Measurements from ENCODE around the gene PRRG2.

The PRRG2 gene

DNA sequence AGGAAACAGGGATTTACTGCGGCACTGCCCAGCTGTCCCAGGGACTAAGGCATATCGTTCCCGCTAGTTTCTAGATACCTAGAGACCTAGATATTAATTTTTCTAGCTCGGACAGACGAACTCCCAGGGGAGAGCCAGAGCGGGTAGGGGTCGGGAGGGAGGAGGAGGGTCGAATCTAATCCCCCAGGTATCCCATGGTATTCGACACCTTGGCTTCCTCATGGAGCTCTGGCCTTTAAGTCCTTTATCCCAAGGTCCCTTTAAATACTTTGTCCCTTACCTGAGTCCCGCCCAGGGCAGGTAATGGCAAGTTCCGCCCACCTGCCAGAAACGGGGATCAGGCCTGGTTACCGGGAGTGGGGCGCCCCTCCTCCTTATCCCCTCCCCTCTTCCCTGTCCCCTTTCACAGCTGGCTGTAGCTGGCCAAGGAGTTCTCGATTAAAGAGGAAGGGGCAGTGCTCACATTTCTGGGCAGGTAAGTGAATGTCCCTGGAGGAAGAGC, at the start of gene PRRG2:
PRRG2 (plus strand) TSS at position 310 of the 502 bp plus-strand sequence. CDS start 1,904 bp downstream, outside the sequence.
- in situ Hi-C loops (cut with MboI; ENCODE audit: low sequenced_read_pairs) = no loop called here

DNA sequence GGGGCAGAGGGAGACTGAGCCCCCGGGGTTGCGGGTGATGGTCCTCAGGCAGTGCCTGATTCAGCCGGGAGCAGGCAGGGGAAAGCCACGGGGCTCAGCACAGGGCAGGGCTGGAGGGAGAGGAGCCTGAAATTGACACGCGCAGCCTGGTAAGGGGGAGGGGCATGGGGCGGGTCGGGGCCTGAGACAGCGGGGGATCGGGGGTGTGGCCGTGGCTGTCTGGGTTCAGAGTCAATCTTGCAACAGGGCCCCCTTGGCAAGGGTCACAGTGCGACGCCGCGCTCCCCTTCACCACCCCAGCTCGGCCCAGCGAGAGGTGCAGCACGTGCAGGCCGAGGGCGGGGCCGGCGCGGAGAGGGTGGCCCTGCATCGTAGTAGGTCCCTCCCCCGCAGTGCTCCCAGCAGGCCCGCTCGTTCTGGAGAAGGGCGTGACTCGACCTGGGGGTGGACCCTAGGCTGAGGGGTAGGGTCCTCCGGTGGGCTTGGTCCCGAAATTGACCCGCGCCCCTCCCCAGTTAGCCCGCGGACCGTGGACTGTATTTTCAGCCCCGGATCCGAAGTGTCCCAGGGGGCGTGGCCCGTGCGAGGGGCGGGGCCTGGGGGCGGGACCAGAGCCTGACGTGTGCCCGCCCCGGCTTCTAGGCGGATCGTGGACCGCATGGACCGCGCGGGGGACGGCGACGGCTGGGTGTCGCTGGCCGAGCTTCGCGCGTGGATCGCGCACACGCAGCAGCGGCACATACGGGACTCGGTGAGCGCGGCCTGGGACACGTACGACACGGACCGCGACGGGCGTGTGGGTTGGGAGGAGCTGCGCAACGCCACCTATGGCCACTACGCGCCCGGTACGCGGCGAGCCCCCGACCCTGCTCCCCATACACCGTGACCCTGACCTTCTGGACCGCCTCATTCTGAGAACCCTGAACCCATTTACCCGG, 47.3 kb upstream of the PRRG2 start:
- in situ Hi-C loops (cut with MboI; ENCODE audit: low sequenced_read_pairs) = no loop called here

DNA sequence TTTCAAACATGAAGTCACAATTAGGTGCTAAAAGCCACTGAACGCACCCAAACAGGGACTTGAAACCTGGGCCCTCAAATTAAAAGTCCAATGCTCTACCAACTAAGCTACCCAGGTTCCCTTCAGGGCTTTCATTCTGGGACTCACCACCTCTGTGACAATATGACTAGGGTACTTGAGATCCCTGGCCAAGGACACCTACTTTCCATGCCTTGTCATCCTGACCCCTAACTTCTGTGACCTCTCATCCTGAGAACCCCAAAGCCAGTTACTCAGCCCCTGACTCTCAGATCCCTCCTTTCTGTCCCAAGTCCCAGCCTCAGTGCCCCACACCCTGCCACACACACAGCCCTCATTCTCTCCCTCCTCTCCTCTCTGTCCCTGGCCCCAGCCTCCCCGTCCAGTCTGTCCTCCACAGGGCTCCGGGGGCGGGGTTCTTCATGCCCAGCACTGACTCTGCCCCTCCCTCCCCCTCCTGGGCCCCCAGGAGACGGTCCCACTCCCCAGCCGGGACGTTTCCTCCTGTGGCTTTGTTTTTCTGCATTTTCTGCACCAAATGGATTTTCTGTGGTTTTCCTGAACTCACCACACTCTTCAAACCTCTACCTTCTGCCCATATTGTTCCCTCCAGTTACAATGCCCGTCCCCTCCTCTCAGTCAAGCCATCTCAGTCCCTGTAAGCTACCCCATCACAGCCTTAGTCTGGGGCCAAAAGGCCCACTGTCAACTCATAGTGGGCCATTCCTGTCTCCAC, 46.3 kb upstream of the PRRG2 start:
- in situ Hi-C loops (cut with MboI; ENCODE audit: low sequenced_read_pairs) = no loop called here

GRCh38 chr19:49536921-49537462, 44.1 kb upstream of the PRRG2 start:
- in situ Hi-C loops (cut with MboI; ENCODE audit: low sequenced_read_pairs) = no loop called here

GRCh38 chr19:49538643-49539042, 42.5 kb upstream of the PRRG2 start:
- in situ Hi-C loops (cut with MboI; ENCODE audit: low sequenced_read_pairs) = no loop called here

- in situ Hi-C loops (cut with MboI; ENCODE audit: low sequenced_read_pairs) = no loop called here
These were observed 41.7 kb upstream of the PRRG2 start for GRCh38 chr19:49539192-49539952.

- in situ Hi-C loops (cut with MboI; ENCODE audit: low sequenced_read_pairs) = loop anchor here (5.0 kb wide), 1 partner anchor 35 kb away; no protein-coding TSS in a partner anchor
These were observed 39.2 kb upstream of the PRRG2 start for GRCh38 chr19:49541914-49542313.

DNA sequence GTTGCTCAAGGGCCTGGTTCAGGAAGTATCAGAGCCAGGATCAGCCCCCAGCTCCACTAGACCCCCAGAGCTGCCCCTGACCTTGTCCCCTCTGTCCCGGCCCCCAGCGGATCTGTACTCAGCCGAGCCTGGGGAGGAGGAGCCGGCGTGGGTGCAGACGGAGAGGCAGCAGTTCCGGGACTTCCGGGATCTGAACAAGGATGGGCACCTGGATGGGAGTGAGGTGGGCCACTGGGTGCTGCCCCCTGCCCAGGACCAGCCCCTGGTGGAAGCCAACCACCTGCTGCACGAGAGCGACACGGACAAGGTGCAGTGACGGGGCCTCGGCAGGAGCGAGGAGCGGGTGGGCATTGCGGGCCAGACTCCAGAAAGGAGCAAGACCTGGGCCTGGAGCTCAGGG, 38.7 kb upstream of the PRRG2 start:
- in situ Hi-C loops (cut with MboI; ENCODE audit: low sequenced_read_pairs) = loop anchor here (5.0 kb wide), 1 partner anchor 35 kb away; no protein-coding TSS in a partner anchor

GRCh38 chr19:49543032-49543431, 38.1 kb upstream of the PRRG2 start:
- in situ Hi-C loops (cut with MboI; ENCODE audit: low sequenced_read_pairs) = loop anchor here (5.0 kb wide), 1 partner anchor 36 kb away; no protein-coding TSS in a partner anchor

- in situ Hi-C loops (cut with MboI; ENCODE audit: low sequenced_read_pairs) = loop anchor here (5.0 kb wide), 1 partner anchor 37 kb away; no protein-coding TSS in a partner anchor
These were observed 37.0 kb upstream of the PRRG2 start for GRCh38 chr19:49544154-49544553.

DNA sequence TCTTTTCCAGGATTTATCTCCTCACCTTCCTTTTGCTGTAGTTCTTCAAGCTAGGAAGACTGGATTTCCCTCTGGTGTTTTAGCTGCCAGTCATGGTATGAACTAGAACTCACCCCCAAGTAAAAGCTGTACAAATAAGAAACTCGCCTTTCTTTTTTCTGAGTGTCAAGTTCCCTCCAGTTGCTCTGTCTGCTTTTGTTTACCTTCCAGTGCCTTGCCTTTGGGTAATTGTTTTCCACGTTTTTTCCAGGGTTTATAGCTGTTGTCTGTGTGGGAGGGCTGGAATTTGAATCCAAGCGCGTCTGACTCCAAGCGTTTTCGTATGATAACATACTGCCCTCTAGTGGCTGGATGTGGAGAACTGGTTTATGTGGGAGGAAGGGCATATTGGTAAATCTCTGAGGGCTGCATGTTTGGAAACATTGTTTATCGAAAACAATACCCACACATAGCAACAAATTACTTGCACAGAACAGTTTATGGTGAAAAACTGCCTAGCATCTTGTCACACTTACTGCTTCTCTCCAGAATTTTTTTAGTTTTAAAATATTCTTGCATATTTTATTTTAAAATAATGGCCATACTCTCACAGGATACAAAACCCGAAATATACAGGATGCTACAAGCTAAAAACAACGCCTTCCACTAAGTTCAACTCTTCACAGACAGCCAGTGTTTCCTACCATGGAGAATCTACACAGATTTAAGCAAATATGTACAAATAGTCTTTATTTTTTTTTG, 34.1 kb upstream of the PRRG2 start:
- in situ Hi-C loops (cut with MboI; ENCODE audit: low sequenced_read_pairs) = no loop called here

DNA sequence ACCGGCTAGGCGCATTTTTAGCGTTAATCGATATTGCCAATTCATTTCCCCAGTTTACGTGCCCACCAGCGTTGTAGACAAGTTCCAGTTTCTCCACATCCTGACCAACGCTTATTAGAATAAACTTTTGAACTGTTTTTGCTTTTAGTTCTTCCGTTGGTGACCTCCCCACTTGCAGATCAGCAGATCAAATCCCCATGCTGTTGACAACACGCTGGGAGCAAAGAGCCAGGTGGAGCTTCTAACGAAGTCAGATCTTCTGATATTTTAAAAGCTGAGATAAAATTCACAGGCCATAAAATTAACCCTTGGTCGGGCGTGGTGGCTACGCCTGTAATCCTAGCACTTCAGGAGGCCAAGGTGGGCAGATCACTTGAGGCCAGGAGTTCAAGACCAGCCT, 32.1 kb upstream of the PRRG2 start:
- in situ Hi-C loops (cut with MboI; ENCODE audit: low sequenced_read_pairs) = no loop called here

DNA sequence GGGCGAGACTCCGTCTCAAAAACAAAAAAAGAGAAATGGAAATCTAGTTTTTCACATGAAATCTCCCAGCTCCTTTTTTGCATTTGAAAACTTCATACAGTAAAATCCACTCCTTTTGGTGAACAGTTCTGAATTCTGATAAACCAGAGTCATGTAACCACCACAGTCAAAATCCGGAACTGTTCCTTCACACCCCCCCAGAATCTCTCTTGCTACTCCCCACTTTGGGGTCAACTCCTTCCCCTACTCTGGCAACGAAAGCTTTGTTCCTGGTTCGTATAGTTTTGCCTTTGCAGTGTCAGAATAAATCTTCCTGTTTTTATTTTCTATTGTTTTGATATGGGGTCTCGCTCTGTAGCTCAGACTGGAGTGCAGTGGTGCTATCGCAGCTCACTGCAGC, 29.6 kb upstream of the PRRG2 start:
- in situ Hi-C loops (cut with MboI; ENCODE audit: low sequenced_read_pairs) = no loop called here

- in situ Hi-C loops (cut with MboI; ENCODE audit: low sequenced_read_pairs) = no loop called here
These were observed 28.4 kb upstream of the PRRG2 start for GRCh38 chr19:49552749-49553148.

DNA sequence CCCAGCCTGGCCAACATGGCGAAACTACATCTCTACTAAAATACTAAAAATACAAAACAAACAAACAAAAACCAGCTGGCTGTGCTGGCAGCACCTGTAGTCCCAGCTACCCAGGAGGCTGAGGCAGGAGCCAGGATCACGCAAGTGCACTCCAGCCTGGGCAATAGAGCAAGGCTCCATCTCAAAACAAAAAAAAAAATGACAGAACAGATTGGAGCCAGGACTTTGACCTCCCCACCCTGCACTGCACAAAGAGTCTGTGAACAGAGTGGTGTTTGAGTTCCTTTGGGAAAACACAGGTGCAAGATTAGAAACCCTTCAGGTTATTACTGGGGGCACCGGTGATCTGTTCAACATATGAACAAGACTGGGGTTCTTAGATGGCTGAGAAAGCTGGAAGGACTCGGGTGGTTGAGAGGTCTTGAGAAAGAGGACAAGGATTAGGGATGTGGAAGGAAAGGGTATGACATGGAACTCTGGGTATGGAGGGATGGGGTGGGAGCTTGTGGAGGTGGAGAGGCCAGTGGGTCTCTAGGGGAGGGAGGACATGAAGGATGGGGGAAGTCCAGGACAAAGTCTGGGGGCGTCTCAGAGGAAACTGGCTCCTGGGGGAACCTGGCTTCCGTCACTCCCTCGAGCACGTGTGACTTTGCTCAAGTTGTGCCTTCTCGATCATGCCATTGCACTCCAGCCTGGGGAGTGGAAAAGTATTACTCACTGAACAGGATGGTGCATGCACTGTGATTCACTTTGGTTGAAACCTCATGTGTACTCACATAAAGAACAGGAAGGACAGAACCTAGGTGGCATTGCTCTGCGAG, 27.5 kb upstream of the PRRG2 start:
- in situ Hi-C loops (cut with MboI; ENCODE audit: low sequenced_read_pairs) = no loop called here

GRCh38 chr19:49554701-49555181, 26.4 kb upstream of the PRRG2 start:
- in situ Hi-C loops (cut with MboI; ENCODE audit: low sequenced_read_pairs) = no loop called here

DNA sequence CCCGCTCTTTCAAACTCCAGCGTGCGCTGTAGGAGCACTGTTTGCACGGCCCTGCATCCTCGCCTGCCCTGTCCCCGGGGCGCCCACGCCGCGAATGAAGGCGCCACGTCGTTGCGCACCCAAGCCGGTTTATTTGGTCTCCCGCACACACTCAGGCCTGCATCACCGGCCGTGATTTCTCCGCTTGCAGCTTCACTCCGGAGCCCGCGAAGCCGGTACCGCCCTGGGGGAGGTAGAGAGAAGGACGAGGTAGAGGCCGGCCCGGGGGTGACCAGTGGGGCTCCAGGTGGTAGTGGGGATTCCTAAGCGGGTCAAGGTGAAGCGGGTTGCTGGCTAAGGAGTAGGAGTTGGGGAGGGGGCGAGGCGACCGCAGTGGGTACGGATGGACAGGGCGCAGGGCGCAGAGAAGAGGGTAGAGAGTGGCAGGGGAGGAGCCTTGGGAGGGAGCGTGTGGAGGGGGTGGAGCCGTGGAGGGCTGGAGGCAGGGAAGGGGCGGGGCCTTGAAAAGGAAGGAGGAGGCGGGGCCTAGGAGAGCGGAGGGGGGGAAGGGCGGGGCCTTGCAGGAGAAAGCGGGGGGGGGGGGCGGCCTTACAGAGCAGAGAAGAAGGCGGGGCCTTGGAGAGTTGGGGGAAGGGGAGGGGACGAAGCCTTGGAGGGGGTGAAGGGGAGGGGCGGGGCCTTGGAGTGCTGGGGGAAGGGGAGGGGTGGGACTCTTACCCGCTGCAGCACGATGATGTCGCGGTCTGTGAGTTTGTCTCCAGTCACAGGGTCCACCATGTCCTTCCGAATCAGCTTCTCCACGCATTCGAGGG, 25.3 kb upstream of the PRRG2 start:
- in situ Hi-C loops (cut with MboI; ENCODE audit: low sequenced_read_pairs) = no loop called here
